Osteoblast (primary cell): Measurements from ENCODE around the gene POU2AF3. TPM values are rescaled to one million over a fixed set of nuclear protein-coding genes. Genes with fewer than 3 reads are reported as not detected.

Source experiments
- DNase-seq: peaks from one replicate; pipeline ENCODE4 v3.0.0; 2011; ENCODE audit warnings: low spot score, mixed read lengths; ENCODE audit not compliant: insufficient read length; ENCODE audit errors: missing footprints
- H2AFZ ChIP-seq: 2 replicates; pipeline ENCODE4 v1.6.0; 2011; ENCODE audit warnings: mild to moderate bottlenecking, low read length
- H3K27ac ChIP-seq: 2 replicates; pipeline ENCODE4 v1.5.1; 2011; ENCODE audit warnings: mild to moderate bottlenecking, low read depth, low read length, moderate library complexity
- H3K27me3 ChIP-seq: 2 replicates; pipeline ENCODE4 v1.6.0; 2012; ENCODE audit warnings: mild to moderate bottlenecking, control low read depth, inconsistent platforms, low read length, moderate library complexity; ENCODE audit not compliant: insufficient read depth
- H3K36me3 ChIP-seq: 2 replicates; pipeline ENCODE4 v1.5.1; 2011; ENCODE audit warnings: mild to moderate bottlenecking, low read length, control low read depth, moderate library complexity; ENCODE audit not compliant: insufficient read depth
- H3K4me1 ChIP-seq: 2 replicates; pipeline ENCODE4 v1.5.1; 2011; ENCODE audit warnings: mild to moderate bottlenecking, low read length, control low read depth, moderate library complexity; ENCODE audit not compliant: insufficient read depth
- H3K4me2 ChIP-seq: 2 replicates; pipeline ENCODE4 v1.6.0; 2011; ENCODE audit warnings: mild to moderate bottlenecking, low read length; ENCODE audit not compliant: insufficient read depth
- H3K4me3 ChIP-seq: fragments of 200-600 bp; sonication (generic); 3 replicates; pipeline ENCODE4 v1.5.1; 2012; ENCODE audit warnings: mild to moderate bottlenecking, low read length, inconsistent platforms; ENCODE audit not compliant: insufficient read depth
- H3K79me2 ChIP-seq: 2 replicates; pipeline ENCODE4 v1.6.0; 2012; ENCODE audit warnings: mild to moderate bottlenecking, low read length, control low read depth, inconsistent platforms; ENCODE audit not compliant: insufficient read depth
- H3K9me3 ChIP-seq: 2 replicates; pipeline ENCODE4 v1.5.1; 2011; ENCODE audit warnings: low read depth, low read length, control low read depth
- H4K20me1 ChIP-seq: 2 replicates; pipeline ENCODE4 v1.6.0; 2012; ENCODE audit warnings: mild to moderate bottlenecking, low read length, control low read depth; ENCODE audit not compliant: insufficient read depth
- CTCF ChIP-seq: IDR thresholded peaks from 2 replicates; pipeline ENCODE4 v1.5.1; 2011; ENCODE audit warnings: mild to moderate bottlenecking, low read depth, low read length, moderate library complexity; ENCODE audit errors: extremely low read depth
- total RNA-seq: library from RNA; depleted of rRNA; stranded (reverse); fragments of >200 nt; gene quantifications from 2 replicates; pipeline ENCODE4 v1.2.3, GENCODE V29; 2012

Gene POU2AF3
- total RNA-seq, 1 donor, result 0.36 TPM

GRCh38 chr11:111355101-111355500, 56.8 kb downstream of the POU2AF3 start:
- H3K27me3 ChIP-seq, result peaks cover 9% of the 10 kb centered on the region
- no peak overlapping the region for H3K27ac ChIP-seq
- H3K4me2 ChIP-seq, result no peak overlapping the region
- no peaks in the 10 kb centered on the region for H3K36me3 ChIP-seq
- no peaks in the 10 kb centered on the region for H3K9me3 ChIP-seq
- no peaks in the 10 kb centered on the region for H3K4me1 ChIP-seq
- H2AFZ ChIP-seq, result no peak overlapping the region
- H3K79me2 ChIP-seq, result no peaks in the 10 kb centered on the region
- no peaks in the 10 kb centered on the region for H4K20me1 ChIP-seq
- H3K4me3 ChIP-seq, result no peak overlapping the region
- TF ChIP-seq CTCF, result no peak
- no peak for DNase-seq

- no peak overlapping the region for H3K4me3 ChIP-seq
- no peaks in the 10 kb centered on the region for H4K20me1 ChIP-seq
- H3K27ac ChIP-seq, result no peak overlapping the region
- H3K36me3 ChIP-seq, result no peaks in the 10 kb centered on the region
- DNase-seq, result no peak
- H3K4me1 ChIP-seq, result no peaks in the 10 kb centered on the region
- H3K9me3 ChIP-seq, result no peaks in the 10 kb centered on the region
- no peaks in the 10 kb centered on the region for H3K79me2 ChIP-seq
- H3K27me3 ChIP-seq, result peaks cover 7% of the 10 kb centered on the region
- no peak overlapping the region for H2AFZ ChIP-seq
- H3K4me2 ChIP-seq, result no peak overlapping the region
- no peak for TF ChIP-seq CTCF
Observed at GRCh38 chr11:111355956-111356659, 57.8 kb downstream of the POU2AF3 start.

GRCh38 chr11:111356660-111357048, 58.3 kb downstream of the POU2AF3 start:
- Histone ChIP-seq H3K4me1 (no peaks in the 10 kb centered on the region), H2AFZ (no peak overlapping the region), H4K20me1 (no peaks in the 10 kb centered on the region), H3K27ac (no peak overlapping the region), H3K4me2 (no peak overlapping the region), H3K79me2 (no peaks in the 10 kb centered on the region), H3K9me3 (no peaks in the 10 kb centered on the region), H3K36me3 (no peaks in the 10 kb centered on the region), H3K27me3 (peaks cover 2% of the 10 kb centered on the region), H3K4me3 (no peak overlapping the region)
- no peak for DNase-seq
- no peak for TF ChIP-seq CTCF

- Histone ChIP-seq H4K20me1 (no peaks in the 10 kb centered on the region), H3K4me2 (no peak overlapping the region), H3K4me1 (no peaks in the 10 kb centered on the region), H3K4me3 (no peak overlapping the region), H3K36me3 (no peaks in the 10 kb centered on the region), H3K27ac (no peak overlapping the region), H3K27me3 (no peaks in the 10 kb centered on the region), H3K9me3 (no peaks in the 10 kb centered on the region), H2AFZ (no peak overlapping the region), H3K79me2 (no peaks in the 10 kb centered on the region)
- no peak for TF ChIP-seq CTCF
- DNase-seq, result no peak
Observed at GRCh38 chr11:111357150-111358037, 59.0 kb downstream of the POU2AF3 start.
